ENCODE measurements around the gene GPR61.
A peak's percentile ranks its signal among the peaks of the same experiment; 100 is the strongest.

Gene GPR61

GRCh38 chr1:109539676-109540075 lies at the start of gene GPR61:
Gene GPR61 (plus strand): TSS chr1:109539872. CDS start chr1:109543023, 3,151 bp downstream.
- no peak for DNase-seq (ENCODE audit: extremely low read depth, low read depth)
- no peak for TF ChIP-seq CTCF (IDR thresholded peaks at IDR 0.05; ENCODE audit: low read depth, low read length)

GRCh38 chr1:109490029-109490933 lies 49.4 kb upstream of the GPR61 start:
- TF ChIP-seq CTCF (IDR thresholded peaks at IDR 0.05; ENCODE audit: low read depth, low read length) = peak; percentile 93
- no peak for DNase-seq (ENCODE audit: extremely low read depth, low read depth)

- no peak for DNase-seq (ENCODE audit: extremely low read depth, low read depth)
- no peak for TF ChIP-seq CTCF (IDR thresholded peaks at IDR 0.05; ENCODE audit: low read depth, low read length)
Measured at GRCh38 chr1:109490934-109491302, 48.8 kb upstream of the GPR61 start.

- no peak for TF ChIP-seq CTCF (IDR thresholded peaks at IDR 0.05; ENCODE audit: low read depth, low read length)
- no peak for DNase-seq (ENCODE audit: extremely low read depth, low read depth)
Measured at GRCh38 chr1:109491372-109491771, 48.3 kb upstream of the GPR61 start.

- no peak for TF ChIP-seq CTCF (IDR thresholded peaks at IDR 0.05; ENCODE audit: low read depth, low read length)
- DNase-seq (ENCODE audit: extremely low read depth, low read depth) = no peak
Measured at GRCh38 chr1:109492779-109493178, 46.9 kb upstream of the GPR61 start.

GRCh38 chr1:109493227-109493626 lies 46.4 kb upstream of the GPR61 start:
- no peak for TF ChIP-seq CTCF (IDR thresholded peaks at IDR 0.05; ENCODE audit: low read depth, low read length)
- no peak for DNase-seq (ENCODE audit: extremely low read depth, low read depth)

GRCh38 chr1:109493805-109494539 lies 45.7 kb upstream of the GPR61 start, which contains the start of gene CYB561D1:
Gene CYB561D1 (plus strand): TSS chr1:109494094. CDS start chr1:109494140, 46 bp downstream.
- DNase-seq (ENCODE audit: extremely low read depth, low read depth) = no peak
- peak; percentile 75 for TF ChIP-seq CTCF (IDR thresholded peaks at IDR 0.05; ENCODE audit: low read depth, low read length)
